NB4 (cell line): ENCODE data around the gene TMEM18.

Experiments
- DNase-seq: peaks from one replicate; pipeline ENCODE4 v3.0.0; 2010; ENCODE audit warnings: low read depth
- H3K4me3 ChIP-seq: one replicate; pipeline ENCODE4 v1.5.1; 2011; ENCODE audit warnings: mild to moderate bottlenecking, low read depth, low read length, moderate library complexity
- MYC ChIP-seq: IDR thresholded peaks from 2 replicates; pipeline ENCODE4 v1.6.1; 2011; ENCODE audit warnings: low read depth, low read length
- POLR2A ChIP-seq: IDR thresholded peaks from 2 replicates; pipeline ENCODE4 v1.6.1; 2011; ENCODE audit warnings: mild to moderate bottlenecking; ENCODE audit not compliant: insufficient read length; ENCODE audit errors: extremely low read depth
- TF ChIP-seq, protein P1 (sequence below): IDR thresholded peaks from 2 replicates; pipeline ENCODE4 v1.6.1; 2011; ENCODE audit warnings: low read depth, low read length
- TF ChIP-seq, protein P2 (sequence below): IDR thresholded peaks from one replicate; pipeline ENCODE4 v1.5.1; 2012; ENCODE audit warnings: low read depth, low read length

Gene TMEM18

DNA sequence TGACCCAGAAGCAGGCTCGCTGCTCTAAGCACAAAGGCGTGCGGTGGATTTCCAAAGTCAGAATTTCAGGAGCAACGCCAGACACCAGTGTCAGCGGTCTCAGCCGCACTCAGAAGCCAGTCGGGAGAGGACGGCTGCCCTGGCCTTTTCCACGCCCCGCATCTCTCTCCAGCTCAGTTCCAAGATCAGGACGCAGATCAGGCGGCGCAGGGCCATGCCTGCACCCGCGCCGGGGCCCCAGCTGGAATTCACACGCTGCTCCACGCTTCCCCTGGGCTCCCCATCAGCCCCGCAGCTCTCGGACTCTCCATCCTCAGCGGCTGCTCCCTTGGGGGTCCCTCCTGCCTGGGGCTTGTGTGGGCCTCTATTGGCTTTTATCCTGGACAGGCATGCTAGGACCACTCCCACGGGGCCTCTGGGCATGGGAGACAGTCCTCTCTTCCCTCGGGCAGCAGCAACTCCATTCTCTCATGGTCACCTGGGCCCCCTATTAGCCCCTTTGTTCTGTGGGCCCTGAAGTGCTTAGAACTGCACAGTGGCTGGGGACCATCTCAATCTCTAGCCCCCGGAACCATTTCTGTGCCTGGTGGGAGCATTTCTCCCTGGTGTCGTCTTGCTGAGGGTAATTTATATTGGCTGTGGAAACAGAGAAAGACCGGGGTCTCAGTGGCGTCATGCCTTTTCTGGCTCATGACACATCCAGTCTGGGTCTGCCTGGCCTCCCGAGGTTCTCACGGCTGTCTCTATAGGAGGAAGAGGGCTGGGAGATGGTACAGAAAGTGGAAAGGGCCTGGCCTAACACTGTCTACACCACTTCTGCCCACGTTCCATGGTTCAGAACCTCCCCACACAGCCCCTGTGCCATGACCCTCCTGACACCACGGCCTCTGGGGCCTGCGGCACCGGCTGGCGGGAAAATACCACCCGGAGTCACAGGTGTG, 14.9 kb upstream of the TMEM18 start:
- H3K4me3 ChIP-seq: no peak overlapping the region

DNA sequence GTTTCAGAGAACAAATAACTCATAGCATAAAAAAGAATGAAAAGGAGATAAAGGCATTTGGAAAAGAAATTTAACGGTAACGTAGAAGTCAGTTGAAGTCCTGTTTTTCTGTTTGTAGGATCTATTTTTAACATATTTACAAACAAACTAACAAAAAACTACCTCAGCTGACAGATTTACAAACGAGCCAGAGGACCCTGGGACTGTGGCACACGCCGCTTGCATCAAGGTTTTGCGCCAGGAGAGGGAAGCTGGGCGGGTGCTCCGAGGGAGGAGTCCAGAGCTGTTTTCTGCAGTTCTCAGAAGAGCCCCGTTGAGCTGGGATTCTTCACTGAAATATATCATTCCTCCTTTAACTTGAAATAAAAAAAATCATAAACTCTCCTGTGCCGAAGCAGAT, 13.6 kb upstream of the TMEM18 start:
- no peak overlapping the region for H3K4me3 ChIP-seq
- TF ChIP-seq, protein P1, sequence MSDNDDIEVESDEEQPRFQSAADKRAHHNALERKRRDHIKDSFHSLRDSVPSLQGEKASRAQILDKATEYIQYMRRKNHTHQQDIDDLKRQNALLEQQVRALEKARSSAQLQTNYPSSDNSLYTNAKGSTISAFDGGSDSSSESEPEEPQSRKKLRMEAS: no peak
- TF ChIP-seq MYC (no peak), POLR2A (no peak)
- TF ChIP-seq, protein P2, sequence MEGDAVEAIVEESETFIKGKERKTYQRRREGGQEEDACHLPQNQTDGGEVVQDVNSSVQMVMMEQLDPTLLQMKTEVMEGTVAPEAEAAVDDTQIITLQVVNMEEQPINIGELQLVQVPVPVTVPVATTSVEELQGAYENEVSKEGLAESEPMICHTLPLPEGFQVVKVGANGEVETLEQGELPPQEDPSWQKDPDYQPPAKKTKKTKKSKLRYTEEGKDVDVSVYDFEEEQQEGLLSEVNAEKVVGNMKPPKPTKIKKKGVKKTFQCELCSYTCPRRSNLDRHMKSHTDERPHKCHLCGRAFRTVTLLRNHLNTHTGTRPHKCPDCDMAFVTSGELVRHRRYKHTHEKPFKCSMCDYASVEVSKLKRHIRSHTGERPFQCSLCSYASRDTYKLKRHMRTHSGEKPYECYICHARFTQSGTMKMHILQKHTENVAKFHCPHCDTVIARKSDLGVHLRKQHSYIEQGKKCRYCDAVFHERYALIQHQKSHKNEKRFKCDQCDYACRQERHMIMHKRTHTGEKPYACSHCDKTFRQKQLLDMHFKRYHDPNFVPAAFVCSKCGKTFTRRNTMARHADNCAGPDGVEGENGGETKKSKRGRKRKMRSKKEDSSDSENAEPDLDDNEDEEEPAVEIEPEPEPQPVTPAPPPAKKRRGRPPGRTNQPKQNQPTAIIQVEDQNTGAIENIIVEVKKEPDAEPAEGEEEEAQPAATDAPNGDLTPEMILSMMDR: no peak

More for the DNA sequence above, 14.9 kb upstream of the TMEM18 start:
- no peak for DNase-seq
- TF ChIP-seq POLR2A (no peak), MYC (no peak)
- TF ChIP-seq, protein P2: no peak
- TF ChIP-seq, protein P1: no peak

DNA sequence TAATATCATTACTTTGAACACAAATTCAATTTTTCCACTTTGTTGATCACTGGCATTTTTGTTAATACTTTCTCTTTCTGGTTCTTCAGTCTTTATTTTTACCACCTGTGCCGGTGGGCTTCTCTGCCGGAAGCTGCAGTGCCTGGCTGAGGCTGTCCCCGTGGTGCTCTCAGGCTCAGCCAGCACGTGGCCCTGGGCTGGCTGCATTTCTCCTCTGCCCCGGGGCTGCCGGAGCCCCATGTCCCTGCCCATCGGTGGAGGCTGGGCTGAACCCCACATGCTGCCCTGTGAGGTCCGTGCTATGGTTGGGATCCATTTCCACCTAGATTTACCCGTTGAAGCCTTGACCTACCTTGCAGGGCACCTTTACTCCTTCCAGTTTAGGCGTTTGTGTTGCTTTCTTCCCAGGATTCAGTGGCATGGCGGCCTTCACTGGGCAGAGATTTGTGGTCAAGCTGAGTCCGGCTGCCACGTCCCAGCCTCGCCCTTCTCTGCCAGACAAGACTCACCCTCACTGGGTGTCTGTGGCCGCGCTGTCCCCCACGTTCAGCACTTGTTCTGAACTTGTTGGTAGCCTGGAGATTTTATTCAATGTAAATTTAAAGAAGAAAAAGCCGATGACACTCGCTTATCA, 12.8 kb upstream of the TMEM18 start:
- no peak for DNase-seq
- TF ChIP-seq MYC (no peak), POLR2A (no peak)
- TF ChIP-seq, protein P2: no peak
- TF ChIP-seq, protein P1: no peak
- H3K4me3 ChIP-seq: no peak overlapping the region

More for the DNA sequence above, 13.6 kb upstream of the TMEM18 start:
- DNase-seq: no peak

DNA sequence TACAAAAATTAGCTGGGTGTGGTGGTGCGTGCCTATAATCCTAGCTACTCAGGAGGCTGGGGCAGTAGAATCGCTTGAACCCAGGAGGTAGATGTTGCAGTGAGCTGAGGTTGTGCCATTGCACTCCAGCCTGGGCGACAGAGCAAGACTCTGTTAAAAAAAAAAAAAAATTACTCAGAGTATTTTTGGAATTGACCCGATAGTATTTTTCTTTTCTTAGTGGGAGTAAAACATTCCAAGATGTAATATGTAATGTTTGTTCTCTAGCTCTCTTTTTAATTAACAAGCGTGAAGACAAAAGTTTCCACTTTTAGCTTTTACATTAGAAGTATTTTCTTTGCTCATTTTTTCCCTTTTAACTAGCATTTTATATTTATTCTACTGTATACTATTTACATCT, 12.0 kb upstream of the TMEM18 start:
- no peak overlapping the region for H3K4me3 ChIP-seq
- DNase-seq: no peak
- TF ChIP-seq MYC (no peak), POLR2A (no peak)
- TF ChIP-seq, protein P2: no peak
- TF ChIP-seq, protein P1: no peak

DNA sequence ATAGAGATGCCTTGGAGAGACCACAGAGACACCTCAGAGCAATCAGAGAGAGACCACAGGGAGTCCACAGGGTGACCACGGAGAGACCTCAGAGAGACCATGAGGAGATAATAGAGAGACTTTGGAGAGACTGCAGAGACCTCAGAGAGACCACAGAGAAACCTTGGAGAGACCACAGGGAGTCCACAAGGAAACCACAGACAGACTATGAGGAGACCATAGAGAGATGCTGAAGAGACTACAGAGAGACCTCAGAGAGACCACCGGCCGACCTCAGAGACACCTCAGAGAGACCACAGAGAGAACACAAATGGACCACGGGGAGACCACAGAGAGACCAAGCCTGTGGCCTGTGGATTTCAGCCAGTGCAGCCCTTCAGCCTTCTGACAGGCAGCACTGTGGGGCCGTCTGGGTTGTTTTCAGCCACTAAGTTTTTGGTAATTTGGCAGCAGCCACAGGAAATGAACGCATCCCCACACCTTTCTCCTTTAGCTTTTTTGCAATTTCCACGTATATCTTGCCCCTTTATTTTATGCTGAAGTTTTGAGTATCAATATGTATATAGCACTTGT, 11.4 kb upstream of the TMEM18 start:
- TF ChIP-seq POLR2A: no peak
- TF ChIP-seq, protein P2: no peak
- TF ChIP-seq, protein P1: no peak
- no peak for TF ChIP-seq MYC
- H3K4me3 ChIP-seq: no peak overlapping the region
- DNase-seq: no peak
